T-helper 2 cell treated with Interferon-gamma antibody and Interleukin-4, amounts not matched to agents 100 ng/mL and 5 ng/mL, for 36 hours (primary cell): ENCODE measurements around the gene TUBD1. TPM values are rescaled to one million over a fixed set of nuclear protein-coding genes. Genes with fewer than 3 reads are reported as not detected.

Experiments used
- intact Hi-C: fragments of 100-400 bp; cut with micrococcal nuclease; formaldehyde crosslinking; loops from one replicate; pipeline ENCODE4 v1.15.1; 2023
- total RNA-seq: library from RNA; stranded (reverse); gene quantifications from 2 replicates; pipeline ENCODE4 v1.2.3, GENCODE V29; 2022

The TUBD1 gene
- total RNA-seq, 1 donor from 2014 or later = 12.1 TPM

- intact Hi-C loops = no loop called here
These were observed 64.8 kb downstream of the TUBD1 start for GRCh38 chr17:59827721-59828477.

DNA sequence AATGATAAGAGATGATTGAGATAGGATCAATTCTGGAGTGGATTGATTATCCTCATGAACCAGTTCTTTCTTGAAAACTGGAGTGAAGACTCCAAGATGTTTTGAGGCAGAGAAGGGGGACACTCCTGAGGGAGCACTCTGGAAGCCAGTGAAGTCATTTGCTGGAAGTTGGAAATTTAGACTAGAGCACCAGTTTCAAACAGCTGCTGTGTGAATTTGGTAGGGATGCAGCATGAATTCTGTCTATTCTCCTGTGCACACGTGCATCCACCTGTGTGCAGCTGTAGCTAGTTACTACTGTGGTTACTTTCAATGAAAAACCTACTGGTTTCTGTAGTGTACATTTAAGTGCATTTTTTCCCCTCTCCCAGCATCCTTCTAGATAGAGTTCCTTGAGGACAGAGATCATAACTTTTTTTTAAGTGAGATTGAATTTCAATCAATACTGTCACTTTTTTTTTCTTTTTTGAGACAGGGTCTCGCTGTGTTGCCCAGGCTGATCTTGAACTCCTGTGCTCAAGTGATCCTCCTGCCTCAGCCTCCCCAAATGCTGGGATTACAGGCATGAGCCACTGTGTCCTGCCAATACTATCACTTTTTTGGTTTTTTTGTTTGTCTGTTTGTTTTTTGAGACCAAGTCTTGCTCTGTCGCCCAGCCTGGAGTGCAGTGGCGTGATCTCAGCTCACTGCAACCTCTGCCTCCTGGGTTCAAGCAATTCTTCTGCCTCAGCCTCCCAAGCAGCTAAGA is 65.9 kb downstream of the TUBD1 start:
- intact Hi-C loops = no loop called here

DNA sequence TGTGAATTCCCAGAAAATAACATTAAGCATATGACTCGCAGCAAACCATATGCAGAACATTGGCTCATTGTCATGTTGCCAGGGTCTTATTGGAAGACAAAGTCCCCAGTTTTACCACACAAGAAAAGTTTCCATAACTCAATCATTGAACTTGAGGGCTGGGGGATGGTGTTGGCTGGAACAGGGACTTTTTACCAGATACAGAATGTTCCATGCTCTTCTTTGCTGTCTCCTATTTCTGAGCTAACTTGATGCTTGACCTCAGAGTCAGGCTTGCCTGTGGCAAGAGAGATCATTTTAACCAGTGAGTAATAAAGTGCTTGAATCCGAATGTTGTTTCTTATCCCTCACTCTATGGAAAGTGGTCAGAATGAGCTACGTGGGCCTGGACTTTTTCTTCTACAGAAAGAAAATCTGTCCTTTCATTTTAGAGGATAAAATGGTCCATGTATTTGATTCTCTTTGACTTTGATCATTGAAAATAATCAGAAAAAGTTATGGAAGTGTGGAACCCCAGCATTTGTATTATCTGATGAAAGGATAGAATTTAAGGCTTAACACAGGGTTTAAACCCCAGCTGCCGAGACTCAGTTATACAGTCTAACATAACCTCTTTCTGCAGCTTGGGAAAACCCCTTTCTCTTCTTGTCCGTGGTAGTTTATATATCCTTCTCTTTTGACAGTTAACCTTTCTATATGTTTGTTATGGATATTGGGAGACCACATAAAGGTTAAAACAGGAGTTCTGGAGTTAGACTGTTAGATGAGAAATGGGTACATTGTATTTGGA is 67.0 kb downstream of the TUBD1 start:
- intact Hi-C loops = no loop called here

GRCh38 chr17:59815965-59816364 is 76.8 kb downstream of the TUBD1 start:
- intact Hi-C loops = no loop called here

- intact Hi-C loops = no loop called here
These were observed 78.1 kb downstream of the TUBD1 start for GRCh38 chr17:59814685-59815084.

- intact Hi-C loops = no loop called here
These were observed 78.5 kb downstream of the TUBD1 start for GRCh38 chr17:59814276-59814675.

GRCh38 chr17:59812139-59812538 is 80.6 kb downstream of the TUBD1 start:
- intact Hi-C loops = no loop called here

DNA sequence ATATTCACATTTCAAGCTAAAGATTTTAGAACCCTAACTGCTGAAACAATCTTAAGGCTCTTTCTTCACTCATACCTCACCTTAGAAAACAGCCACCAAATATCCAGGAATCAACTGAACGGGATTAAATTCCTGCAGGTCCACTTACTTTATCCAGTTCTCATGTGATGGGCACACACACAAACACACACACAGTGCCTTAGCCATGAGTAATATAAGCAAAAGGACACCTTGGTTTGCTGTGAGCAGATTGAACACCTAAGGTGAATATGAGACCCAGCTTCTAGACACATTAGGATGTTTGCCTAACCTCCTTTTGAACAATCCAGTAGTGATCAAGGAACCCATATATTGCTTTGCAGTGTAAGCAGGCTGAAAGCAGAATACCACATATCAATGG is 81.5 kb downstream of the TUBD1 start:
- intact Hi-C loops = no loop called here

DNA sequence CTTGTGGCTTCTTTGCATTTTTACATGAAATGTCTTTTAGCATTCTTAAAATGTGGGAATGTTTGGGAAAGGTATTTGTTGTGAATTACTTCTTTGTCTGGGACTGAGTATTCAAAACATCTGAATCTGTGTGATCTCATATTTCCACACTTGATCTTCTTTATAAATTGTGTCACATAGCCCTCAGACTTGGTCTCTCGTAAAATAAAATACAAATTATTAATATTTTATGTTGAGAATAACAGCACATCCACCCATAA is 81.9 kb downstream of the TUBD1 start:
- intact Hi-C loops = no loop called here

Other genes starting within 250 kb of the TUBD1 start
- 26.0 and 27.4 TPM in 2 replicates for gene PTRH2, start 185.5 kb downstream of the TUBD1 start, total RNA-seq
- gene VMP1, start 185.3 kb downstream of the TUBD1 start, total RNA-seq = 312 and 320 TPM in 2 replicates
- 59.4 and 63.2 TPM in 2 replicates for gene RPS6KB1, start 178 bp upstream of the TUBD1 start, total RNA-seq
- 18.4 and 20.8 TPM in 2 replicates for gene RNFT1, start 71.8 kb upstream of the TUBD1 start, total RNA-seq
- gene HEATR6, start 186.0 kb upstream of the TUBD1 start, total RNA-seq = 26.3 and 28.1 TPM in 2 replicates